Esophagus (tissue), 2 donors: ENCODE data around the gene ZNF853. TPM values are rescaled to one million over a fixed set of nuclear protein-coding genes. Genes with fewer than 3 reads are reported as not detected.
"Not testable (repeated sequence)": the region's sequence is repeated elsewhere in the genome, so short reads cannot be mapped to it uniquely, and the experiment has no call there.

ENCODE experiments used
- H3K27ac ChIP-seq, 2 donors: one replicate each; pipeline ENCODE4 v1.5.1; 2013; ENCODE audit warnings: low read depth in 2 of 2, mild to moderate bottlenecking in 2 of 2, inconsistent platforms in 1 of 2, low read length in 1 of 2, moderate library complexity in 1 of 2
- H3K27me3 ChIP-seq, 2 donors: one replicate each; pipeline ENCODE4 v1.6.1; 2013; ENCODE audit warnings: low read length in 2 of 2, control low read depth in 1 of 2, mild to moderate bottlenecking in 1 of 2; ENCODE audit not compliant: insufficient read depth in 2 of 2, control insufficient read depth in 1 of 2
- H3K36me3 ChIP-seq, 2 donors: one replicate each; pipeline ENCODE4 v1.6.1; 2013; ENCODE audit warnings: low read length in 1 of 2; ENCODE audit not compliant: control insufficient read depth in 2 of 2, insufficient read depth in 2 of 2
- H3K4me1 ChIP-seq, 2 donors: one replicate each; pipeline ENCODE4 v1.6.1; 2013; ENCODE audit warnings: low read length in 1 of 2; ENCODE audit not compliant: control insufficient read depth in 2 of 2, insufficient read depth in 2 of 2
- H3K4me3 ChIP-seq, 2 donors: one replicate each; pipeline ENCODE4 v1.5.1; 2013; ENCODE audit warnings: low read length in 2 of 2, mild to moderate bottlenecking in 2 of 2, low read depth in 1 of 2, moderate library complexity in 1 of 2
- H3K9me3 ChIP-seq, 2 donors: one replicate each; pipeline ENCODE4 v1.6.1; 2013; ENCODE audit warnings: mild to moderate bottlenecking in 2 of 2, low read depth in 1 of 2, low read length in 1 of 2, moderate library complexity in 1 of 2; ENCODE audit not compliant: control insufficient read depth in 2 of 2, insufficient read depth in 1 of 2
- WGBS, 2 donors: extraction: QIAGEN DNeasy Blood & Tissue Kit; methylation state at CpG; one replicate each; pipeline ENCODE4 v1.1.7; 2013; 5-methylcytosine and 5-hydroxymethylcytosine counted together
- polyA plus RNA-seq, 2 donors: library from polyadenylated mRNA; stranded (reverse); fragments of 200-250 nt; gene quantifications; one replicate each; pipeline ENCODE4 v1.2.3, GENCODE V29; 2013
- donor health status: healthy with polysubstance abuse.
- donor health status: Bipolar disorder and iron deficiency.

Gene ZNF853
- polyA plus RNA-seq, 2 donors, result 0.35 to 1.2 TPM

GRCh38 chr7:6655636-6656385, 40.4 kb downstream of the ZNF853 start:
- Histone ChIP-seq H3K36me3 (peaks cover 12 to 33% of the 10 kb centered on the region in 2 donors), H3K27ac (no peak overlapping the region), H3K9me3 (peaks cover 0 to 20% of the 10 kb centered on the region in 2 donors), H3K4me1 (peaks cover 2 to 3% of the 10 kb centered on the region in 2 donors), H3K27me3 (no peaks in the 10 kb centered on the region), H3K4me3 (no peak overlapping the region)
- 92% methylated on average over 16 to 17 of the region's 17 CpGs for WGBS, 2 donors

DNA sequence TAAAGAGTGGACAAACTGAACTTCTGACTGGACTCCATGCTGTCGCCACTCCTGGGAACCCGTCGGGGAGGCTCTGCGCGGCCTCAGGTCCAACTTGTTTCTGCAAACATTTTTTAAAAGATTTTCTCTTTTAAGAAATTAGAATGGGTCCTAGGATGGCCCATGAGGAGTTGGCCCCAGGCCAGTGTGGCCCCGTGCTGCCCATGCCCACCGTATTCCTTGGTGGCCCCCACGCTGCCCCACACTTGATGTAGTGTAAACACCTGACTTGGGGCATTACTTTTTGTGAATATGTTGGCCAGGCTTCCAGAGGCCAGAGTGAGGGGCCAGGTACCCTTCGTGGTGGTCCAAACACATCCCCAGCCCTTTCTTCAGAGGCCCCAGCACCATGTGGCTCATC, 41.0 kb downstream of the ZNF853 start:
- WGBS, 2 donors, result 94 to 95% methylated on average over 9 of the region's 9 CpGs

GRCh38 chr7:6658618-6659345, 43.4 kb downstream of the ZNF853 start:
- 27 to 30% methylated on average over 11 of the region's 11 CpGs for WGBS, 2 donors
- no peaks in the 10 kb centered on the region for H3K27me3 ChIP-seq
- peaks cover 0 to 12% of the 10 kb centered on the region in 2 donors for H3K36me3 ChIP-seq
- no peak overlapping the region for H3K4me3 ChIP-seq
- peaks cover 0 to 3% of the 10 kb centered on the region in 2 donors for H3K9me3 ChIP-seq
- peaks cover 2 to 3% of the 10 kb centered on the region in 2 donors for H3K4me1 ChIP-seq
- no peak overlapping the region for H3K27ac ChIP-seq

More for the DNA sequence above, 41.0 kb downstream of the ZNF853 start:
- Histone ChIP-seq H3K9me3 (peaks cover 0 to 20% of the 10 kb centered on the region in 2 donors), H3K4me3 (no peak overlapping the region), H3K27me3 (no peaks in the 10 kb centered on the region), H3K36me3 (peaks cover 12 to 32% of the 10 kb centered on the region in 2 donors), H3K4me1 (peaks cover 2 to 3% of the 10 kb centered on the region in 2 donors), H3K27ac (no peak overlapping the region)

DNA sequence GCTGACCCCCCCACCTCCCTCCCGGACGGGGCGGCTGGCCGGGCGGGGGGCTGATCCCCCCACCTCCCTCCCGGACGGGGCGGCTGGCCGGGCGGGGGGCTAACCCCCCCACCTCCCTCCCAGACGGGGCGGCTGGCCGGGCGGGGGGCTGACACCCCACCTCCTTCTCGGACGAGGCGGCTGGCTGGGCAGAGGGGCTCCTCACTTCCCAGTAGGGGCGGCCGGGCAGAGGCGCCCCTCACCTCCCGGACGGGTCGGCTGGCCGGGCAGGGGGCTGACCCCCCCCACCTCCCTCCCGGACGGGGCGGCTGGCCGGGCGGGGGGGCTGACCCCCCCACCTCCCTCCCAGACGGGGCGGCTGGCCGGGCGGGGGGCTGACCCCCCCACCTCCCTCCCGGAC, 55.4 kb downstream of the ZNF853 start:
- H3K27me3 ChIP-seq, H3K9me3 ChIP-seq, H3K4me3 ChIP-seq, H3K36me3 ChIP-seq, H3K4me1 ChIP-seq, H3K27ac ChIP-seq: not testable (repeated sequence)
- 93 to 96% methylated on average over 12 to 26 of the region's 34 CpGs for WGBS, 2 donors

Other genes with a start within 250 kb of the ZNF853 start
- 100 to 1,000 TPM; 440 to 451 TPM for gene RAC1, start 241.1 kb upstream of the ZNF853 start, polyA plus RNA-seq
- 1 to 10 TPM; 8.4 to 9.2 TPM for gene DAGLB, start 167.7 kb upstream of the ZNF853 start, polyA plus RNA-seq
- 10 to 100 TPM; 42.1 to 52.2 TPM for gene KDELR2, start 131.5 kb upstream of the ZNF853 start, polyA plus RNA-seq
- gene GRID2IP, start 64.1 kb upstream of the ZNF853 start, polyA plus RNA-seq, result under 1 TPM; 0.39 to 0.44 TPM
- gene ZDHHC4, start 38.2 kb upstream of the ZNF853 start, polyA plus RNA-seq, result 10 to 100 TPM; 13.6 to 26.1 TPM
- 10 to 100 TPM in 1 of 2 donors, 1 to 10 TPM in 1; 8.9 to 11.8 TPM for gene INTS15, start 25.6 kb upstream of the ZNF853 start, polyA plus RNA-seq
- 10 to 100 TPM; 11.9 to 21.1 TPM for gene ZNF316, start 21.7 kb downstream of the ZNF853 start, polyA plus RNA-seq
- gene ZNF12, start 91.3 kb downstream of the ZNF853 start, polyA plus RNA-seq, result 1 to 10 TPM; 7.0 to 7.9 TPM
- under 1 TPM; 0.04 to 0.10 TPM for gene RSPH10B2, start 138.5 kb downstream of the ZNF853 start, polyA plus RNA-seq
- gene CCZ1B, start 210.7 kb downstream of the ZNF853 start, polyA plus RNA-seq, result 10 to 100 TPM; 20.5 to 40.3 TPM